Astrocyte (in vitro differentiated cells and primary cell): Measurements from ENCODE around the gene TEX22.

Experiments
- EZH2 ChIP-seq: IDR thresholded peaks from 2 replicates; pipeline ENCODE4 v1.6.1; 2012; ENCODE audit warnings: mild to moderate bottlenecking, low read length, inconsistent platforms; ENCODE audit not compliant: insufficient read depth
- TF ChIP-seq, protein P1 (sequence below): IDR thresholded peaks from 2 replicates; pipeline ENCODE4 v1.5.1; 2011; ENCODE audit warnings: low read depth, mild to moderate bottlenecking, inconsistent platforms, low read length, moderate library complexity; ENCODE audit not compliant: insufficient read depth

DNA sequence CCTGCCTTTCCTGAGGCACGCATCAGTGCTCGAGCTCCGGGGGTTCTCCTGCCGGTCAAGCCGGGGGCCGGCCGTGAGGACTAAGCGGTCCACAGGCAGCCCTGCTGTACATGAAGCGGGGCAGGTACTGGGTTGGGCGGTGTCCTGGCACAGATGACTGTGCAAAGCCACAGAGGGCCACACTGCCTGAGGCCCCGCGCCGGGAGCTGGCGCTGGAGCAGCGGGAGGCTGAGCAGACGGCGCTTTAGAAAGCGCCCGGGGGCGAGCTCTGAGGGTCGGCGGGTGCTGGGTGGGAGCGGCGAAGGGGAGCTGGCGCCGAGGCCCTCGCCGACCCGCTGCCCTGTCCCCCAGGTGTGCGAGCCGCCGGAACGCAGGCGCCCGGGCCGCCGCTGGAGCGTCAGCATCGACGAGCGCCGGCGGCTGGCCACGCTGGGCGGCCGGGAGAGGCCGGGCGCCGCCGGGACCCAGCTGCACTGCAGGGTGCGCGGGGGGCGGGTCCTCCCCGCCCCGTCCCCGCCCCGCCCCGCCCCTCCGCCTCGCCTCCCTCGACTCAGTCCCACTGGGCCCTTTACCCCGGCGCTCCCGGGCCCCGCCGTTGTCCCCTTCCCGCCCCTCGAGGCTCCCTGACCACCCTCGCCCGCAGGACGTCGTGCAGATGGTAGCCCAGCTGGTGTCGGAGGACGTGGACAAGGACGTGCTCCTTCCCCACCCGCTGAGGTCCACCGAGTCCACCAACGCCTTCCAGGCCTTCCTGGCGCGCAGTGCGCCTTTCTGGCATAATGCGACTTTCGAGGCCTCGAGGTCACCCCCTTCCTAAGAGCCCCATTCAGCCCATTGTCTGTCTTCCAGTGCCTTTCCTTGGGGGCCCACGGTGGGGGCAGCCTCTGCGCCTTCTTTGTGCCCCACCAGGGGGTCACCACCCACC lies 12.9 kb downstream of the TEX22 start:
- TF ChIP-seq EZH2: no peak
- TF ChIP-seq, protein P1, sequence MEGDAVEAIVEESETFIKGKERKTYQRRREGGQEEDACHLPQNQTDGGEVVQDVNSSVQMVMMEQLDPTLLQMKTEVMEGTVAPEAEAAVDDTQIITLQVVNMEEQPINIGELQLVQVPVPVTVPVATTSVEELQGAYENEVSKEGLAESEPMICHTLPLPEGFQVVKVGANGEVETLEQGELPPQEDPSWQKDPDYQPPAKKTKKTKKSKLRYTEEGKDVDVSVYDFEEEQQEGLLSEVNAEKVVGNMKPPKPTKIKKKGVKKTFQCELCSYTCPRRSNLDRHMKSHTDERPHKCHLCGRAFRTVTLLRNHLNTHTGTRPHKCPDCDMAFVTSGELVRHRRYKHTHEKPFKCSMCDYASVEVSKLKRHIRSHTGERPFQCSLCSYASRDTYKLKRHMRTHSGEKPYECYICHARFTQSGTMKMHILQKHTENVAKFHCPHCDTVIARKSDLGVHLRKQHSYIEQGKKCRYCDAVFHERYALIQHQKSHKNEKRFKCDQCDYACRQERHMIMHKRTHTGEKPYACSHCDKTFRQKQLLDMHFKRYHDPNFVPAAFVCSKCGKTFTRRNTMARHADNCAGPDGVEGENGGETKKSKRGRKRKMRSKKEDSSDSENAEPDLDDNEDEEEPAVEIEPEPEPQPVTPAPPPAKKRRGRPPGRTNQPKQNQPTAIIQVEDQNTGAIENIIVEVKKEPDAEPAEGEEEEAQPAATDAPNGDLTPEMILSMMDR: no peak
